Stimulated activated CD4-positive, alpha-beta T cell treated with anti-CD3 and anti-CD28 coated beads, Interleukin-12 subunit alpha, Interleukin-12 subunit beta, amount 100 ng/mL, for 24 hours (primary cell): ENCODE results near the gene A3GALT2.

Source experiments
- DNase-seq, 2 experiments: peaks; one replicate each; pipeline ENCODE4 v3.0.0-alpha.2; 2020; ENCODE audit warnings: low read depth in 2 of 2

The A3GALT2 gene

GRCh38 chr1:33272509-33272908 lies 48.4 kb downstream of the A3GALT2 start:
- DNase-seq: no peak

GRCh38 chr1:33271666-33272505 lies 49.0 kb downstream of the A3GALT2 start:
- no peak for DNase-seq

- no peak for DNase-seq
Observed at GRCh38 chr1:33270808-33271465, 50.0 kb downstream of the A3GALT2 start.

- no peak for DNase-seq
Observed at GRCh38 chr1:33270379-33270778, 50.5 kb downstream of the A3GALT2 start.

- no peak for DNase-seq
Observed at GRCh38 chr1:33269621-33270020, 51.3 kb downstream of the A3GALT2 start.

GRCh38 chr1:33268927-33269610 lies 51.8 kb downstream of the A3GALT2 start:
- DNase-seq: no peak

GRCh38 chr1:33268457-33268856 lies 52.4 kb downstream of the A3GALT2 start:
- DNase-seq: no peak

- no peak for DNase-seq
Observed at GRCh38 chr1:33267468-33268205, 53.3 kb downstream of the A3GALT2 start.

- no peak for DNase-seq
Observed at GRCh38 chr1:33266766-33267165, 54.1 kb downstream of the A3GALT2 start.

- DNase-seq: no peak
Observed at GRCh38 chr1:33265780-33266605, 54.9 kb downstream of the A3GALT2 start.

- DNase-seq: no peak
Observed at GRCh38 chr1:33263890-33264504, 56.9 kb downstream of the A3GALT2 start.

GRCh38 chr1:33261344-33261743 lies 59.6 kb downstream of the A3GALT2 start:
- DNase-seq: no peak

- DNase-seq: no peak
Observed at GRCh38 chr1:33260439-33260838, 60.5 kb downstream of the A3GALT2 start.

- no peak for DNase-seq
Observed at GRCh38 chr1:33259879-33260278, 61.0 kb downstream of the A3GALT2 start.

GRCh38 chr1:33258788-33259274 lies 62.1 kb downstream of the A3GALT2 start:
- no peak for DNase-seq

GRCh38 chr1:33257772-33258712 lies 62.9 kb downstream of the A3GALT2 start:
- DNase-seq: no peak

GRCh38 chr1:33257207-33257771 lies 63.6 kb downstream of the A3GALT2 start:
- DNase-seq: no peak
